Thyroid gland (tissue), 4 donors: ENCODE results near the gene POFUT1. TPM values are rescaled to one million over a fixed set of nuclear protein-coding genes. Genes with fewer than 3 reads are reported as not detected.
"Not testable (repeated sequence)": the region's sequence is repeated elsewhere in the genome, so short reads cannot be mapped to it uniquely, and the experiment has no call there.

Experiments
- DNase-seq, 2 donors: peaks; one replicate each; pipeline ENCODE4 v3.0.0-alpha.2; 2019
- H3K27ac ChIP-seq, 3 donors: fragments of 200-600 bp; sonication (generic); 1 replicate in 2 of 3; 2 replicates in 1 of 3; pipeline ENCODE4 v1.5.1; 2016 to 2019; ENCODE audit warnings: mild to moderate bottlenecking in 1 of 3, moderate library complexity in 1 of 3
- H3K27me3 ChIP-seq: fragments of 200-600 bp; sonication (generic); one replicate; pipeline ENCODE4 v1.5.1; 2019
- H3K36me3 ChIP-seq, 2 donors: fragments of 200-600 bp; sonication (generic); one replicate each; pipeline ENCODE4 v1.5.1; 2016 to 2019
- H3K4me1 ChIP-seq, 2 donors: fragments of 200-600 bp; sonication (generic); one replicate each; pipeline ENCODE4 v1.5.1; 2017 to 2019
- H3K4me3 ChIP-seq, 3 donors: fragments of 200-600 bp; sonication (generic); replicated peaks in 1 of 3; 1 replicate in 2 of 3; 2 replicates in 1 of 3; pipeline ENCODE4 v1.5.1; 2016; ENCODE audit warnings: mild to moderate bottlenecking in 1 of 3
- H3K9me3 ChIP-seq: fragments of 200-600 bp; sonication (generic); one replicate; pipeline ENCODE4 v1.5.1; 2017
- POLR2A ChIP-seq, 2 donors: fragments of 450-650 bp; IDR thresholded peaks; one replicate each; pipeline ENCODE4 v1.6.1; 2017; ENCODE audit warnings: antibody characterized with exemption in 2 of 2, mild to moderate bottlenecking in 2 of 2, moderate library complexity in 1 of 2
- WGBS, 2 donors: methylation state at CpG; one replicate each; pipeline ENCODE4 v1.1.5; 2017; 5-methylcytosine and 5-hydroxymethylcytosine counted together
- intact Hi-C: fragments of 100-400 bp; cut with DNase I; formaldehyde crosslinking; loops from one replicate; pipeline ENCODE4 v1.15.1; 2023
- total RNA-seq, 4 donors: library from RNA; depleted of rRNA; stranded (reverse); fragments of >200 nt; gene quantifications; one replicate each; pipeline ENCODE4 v1.2.3, GENCODE V29; 2016
- TF ChIP-seq, protein P1 (sequence below), 6 experiments: fragments of 200-600 bp in 3 of 6; fragments of 450-650 bp in 3 of 6; sonication (generic) in 3 of 6; IDR thresholded peaks; one replicate each; pipeline ENCODE4 v1.5.1; 2016 to 2019; ENCODE audit warnings: antibody characterized with exemption in 6 of 6, mild to moderate bottlenecking in 2 of 6, inconsistent platforms in 1 of 6, moderate library complexity in 1 of 6

Gene POFUT1
- total RNA-seq, 4 donors from 2014 or later, result 35.1 to 40.5 (median 38.5) TPM

DNA sequence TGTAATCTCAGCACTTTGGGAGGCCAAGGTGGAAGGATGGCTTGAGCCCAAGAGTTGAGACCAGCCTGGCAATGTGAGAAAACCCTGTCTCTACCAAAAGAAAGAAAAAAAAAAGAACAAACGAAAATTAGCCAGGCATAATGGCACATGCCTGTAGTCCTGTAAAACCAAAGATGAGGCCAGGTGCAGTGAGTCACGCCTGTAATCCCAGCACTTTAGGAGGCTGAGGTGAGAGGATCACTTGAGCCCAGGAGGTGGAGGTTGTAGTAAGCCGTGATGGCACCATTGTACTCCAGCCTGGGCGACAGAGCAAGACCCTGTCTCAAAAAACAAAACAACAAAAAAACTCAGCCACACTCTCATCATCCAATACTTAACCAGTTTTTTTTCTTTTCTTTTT lies 37.3 kb downstream of the POFUT1 start:
- Histone ChIP-seq H3K9me3 (no peaks in the 10 kb centered on the region), H3K27ac (no peak overlapping the region), H3K4me3 (no peak overlapping the region), H3K36me3 (no peaks in the 10 kb centered on the region), H3K4me1 (peaks cover 4 to 11% of the 10 kb centered on the region in 2 donors), H3K27me3 (no peaks in the 10 kb centered on the region)
- 88 to 90% methylated on average over 4 of the region's 4 CpGs for WGBS, 2 donors
- intact Hi-C loops, result no loop called here
- DNase-seq, result no peak
- TF ChIP-seq, protein P1, sequence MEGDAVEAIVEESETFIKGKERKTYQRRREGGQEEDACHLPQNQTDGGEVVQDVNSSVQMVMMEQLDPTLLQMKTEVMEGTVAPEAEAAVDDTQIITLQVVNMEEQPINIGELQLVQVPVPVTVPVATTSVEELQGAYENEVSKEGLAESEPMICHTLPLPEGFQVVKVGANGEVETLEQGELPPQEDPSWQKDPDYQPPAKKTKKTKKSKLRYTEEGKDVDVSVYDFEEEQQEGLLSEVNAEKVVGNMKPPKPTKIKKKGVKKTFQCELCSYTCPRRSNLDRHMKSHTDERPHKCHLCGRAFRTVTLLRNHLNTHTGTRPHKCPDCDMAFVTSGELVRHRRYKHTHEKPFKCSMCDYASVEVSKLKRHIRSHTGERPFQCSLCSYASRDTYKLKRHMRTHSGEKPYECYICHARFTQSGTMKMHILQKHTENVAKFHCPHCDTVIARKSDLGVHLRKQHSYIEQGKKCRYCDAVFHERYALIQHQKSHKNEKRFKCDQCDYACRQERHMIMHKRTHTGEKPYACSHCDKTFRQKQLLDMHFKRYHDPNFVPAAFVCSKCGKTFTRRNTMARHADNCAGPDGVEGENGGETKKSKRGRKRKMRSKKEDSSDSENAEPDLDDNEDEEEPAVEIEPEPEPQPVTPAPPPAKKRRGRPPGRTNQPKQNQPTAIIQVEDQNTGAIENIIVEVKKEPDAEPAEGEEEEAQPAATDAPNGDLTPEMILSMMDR (IDR thresholded peaks at IDR 0.05), result no peak
- no peak for TF ChIP-seq POLR2A (IDR thresholded peaks at IDR 0.05)

GRCh38 chr20:32246208-32246607 lies 38.5 kb downstream of the POFUT1 start:
- H3K27me3 ChIP-seq, result not testable (repeated sequence)
- WGBS, 2 donors, result 93 to 96% methylated on average over 5 of the region's 5 CpGs

GRCh38 chr20:32248043-32248442 lies 40.4 kb downstream of the POFUT1 start:
- Histone ChIP-seq H3K27me3 (no peaks in the 10 kb centered on the region), H3K27ac (no peak overlapping the region), H3K9me3 (no peaks in the 10 kb centered on the region), H3K36me3 (no peaks in the 10 kb centered on the region), H3K4me3 (no peak overlapping the region), H3K4me1 (no peaks in the 10 kb centered on the region)
- TF ChIP-seq, protein P1 (IDR thresholded peaks at IDR 0.05), result no peak
- TF ChIP-seq POLR2A (IDR thresholded peaks at IDR 0.05), result no peak
- no peak for DNase-seq
- intact Hi-C loops, result no loop called here
- WGBS, 2 donors, result 76 to 85% methylated on average over 5 of the region's 5 CpGs

More at GRCh38 chr20:32246208-32246607, 38.5 kb downstream of the POFUT1 start:
- H3K4me3 ChIP-seq, H3K27ac ChIP-seq, H3K9me3 ChIP-seq, intact Hi-C loops, H3K36me3 ChIP-seq, DNase-seq, H3K4me1 ChIP-seq: not testable (repeated sequence)

DNA sequence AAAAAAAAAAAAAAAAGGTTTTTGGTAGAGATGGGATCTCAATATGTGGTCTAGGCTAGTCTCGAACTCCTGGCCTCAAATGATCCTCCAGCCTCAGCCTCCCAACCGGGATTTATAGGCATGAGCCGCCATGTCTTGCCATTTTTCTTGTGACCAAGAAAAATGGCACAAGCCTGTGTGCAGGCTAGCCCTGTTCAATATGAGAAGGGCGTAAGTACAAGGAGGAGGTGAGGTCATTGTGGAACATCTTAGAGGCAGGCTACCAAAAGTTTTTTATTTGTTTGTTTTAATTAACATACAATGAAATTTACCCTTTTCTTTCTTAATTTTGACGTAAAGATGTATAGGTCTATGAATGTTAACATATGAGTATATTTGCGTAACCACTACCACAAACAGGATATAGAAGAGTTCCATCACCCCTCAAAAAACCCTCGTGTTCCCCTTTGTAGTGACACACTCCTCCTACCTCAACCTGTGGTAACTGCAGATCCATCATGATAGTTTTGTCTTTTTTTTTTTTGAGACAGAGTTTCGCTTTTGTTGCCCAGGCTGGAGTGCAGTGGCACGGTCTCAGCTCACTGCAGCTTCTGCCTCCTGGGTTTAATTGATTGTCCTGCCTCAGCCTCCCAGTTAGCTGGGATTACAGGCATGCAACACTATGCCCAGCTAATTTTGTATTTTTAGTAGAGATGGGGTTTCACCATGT lies 41.5 kb downstream of the POFUT1 start:
- WGBS, 2 donors, result 90% methylated on average over 9 of the region's 9 CpGs
- Histone ChIP-seq H3K9me3 (no peaks in the 10 kb centered on the region), H3K27me3 (no peaks in the 10 kb centered on the region), H3K4me3 (no peak overlapping the region), H3K27ac (no peak overlapping the region), H3K36me3 (no peaks in the 10 kb centered on the region), H3K4me1 (no peaks in the 10 kb centered on the region)
- no peak for TF ChIP-seq POLR2A (IDR thresholded peaks at IDR 0.05)
- TF ChIP-seq, protein P1 (IDR thresholded peaks at IDR 0.05), result no peak
- no peak for DNase-seq
- intact Hi-C loops, result no loop called here

GRCh38 chr20:32251470-32251869 lies 43.8 kb downstream of the POFUT1 start:
- no peak for TF ChIP-seq POLR2A (IDR thresholded peaks at IDR 0.05)
- TF ChIP-seq, protein P1 (IDR thresholded peaks at IDR 0.05), result no peak
- 79 to 80% methylated on average over 3 of the region's 3 CpGs for WGBS, 2 donors
- no peak overlapping the region for H3K4me3 ChIP-seq
- H3K27ac ChIP-seq, result no peak overlapping the region
- H3K36me3 ChIP-seq, result no peaks in the 10 kb centered on the region
- DNase-seq, result no peak
- H3K9me3 ChIP-seq, result no peaks in the 10 kb centered on the region
- intact Hi-C loops, result no loop called here
- no peaks in the 10 kb centered on the region for H3K27me3 ChIP-seq
- no peaks in the 10 kb centered on the region for H3K4me1 ChIP-seq
